GM21423 (cell line): Measurements from ENCODE around the gene KRT16.
"Not testable (repeated sequence)": the region's sequence is repeated elsewhere in the genome, so short reads cannot be mapped to it uniquely, and the experiment has no call there.

Experiments
- ATAC-seq: cut with Tn5 transposase; IDR thresholded peaks from one replicate; pipeline ENCODE4 v1.9.1; 2021; ENCODE audit warnings: mild to moderate bottlenecking, moderate library complexity; ENCODE audit not compliant: unreplicated experiment

Gene KRT16

GRCh38 chr17:41612376-41613160 is at the start of gene KRT16:
Gene KRT16 (minus strand): TSS chr17:41612767. CDS start chr17:41612688, 79 bp downstream.
- ATAC-seq: not testable (repeated sequence)

DNA sequence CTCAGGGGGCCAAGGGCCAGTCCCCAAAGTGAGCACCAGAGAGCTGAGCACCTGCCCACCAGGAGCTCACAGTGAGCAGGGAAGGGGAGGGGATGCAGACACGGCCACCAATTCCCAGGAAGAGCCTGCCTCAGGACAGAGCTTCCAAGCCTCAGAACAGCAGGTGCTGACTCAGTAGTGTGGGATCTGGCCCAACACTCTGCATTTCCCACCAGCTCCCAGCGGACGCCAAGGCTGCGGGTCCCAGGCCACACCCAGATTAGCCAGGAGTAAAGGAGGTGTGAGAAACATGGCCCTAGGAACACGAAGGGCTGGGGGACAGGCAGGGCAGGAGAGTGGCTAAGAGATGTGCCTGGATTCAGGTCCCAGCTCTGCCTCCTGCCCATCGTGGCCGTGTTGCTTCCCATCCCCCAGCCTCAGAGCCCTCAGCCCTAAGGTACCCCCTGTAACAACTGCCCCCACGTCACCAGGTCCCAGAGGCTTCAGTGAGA is 47.7 kb upstream of the KRT16 start:
- no peak for ATAC-seq

GRCh38 chr17:41659427-41660212 is 47.1 kb upstream of the KRT16 start:
- ATAC-seq: no peak

DNA sequence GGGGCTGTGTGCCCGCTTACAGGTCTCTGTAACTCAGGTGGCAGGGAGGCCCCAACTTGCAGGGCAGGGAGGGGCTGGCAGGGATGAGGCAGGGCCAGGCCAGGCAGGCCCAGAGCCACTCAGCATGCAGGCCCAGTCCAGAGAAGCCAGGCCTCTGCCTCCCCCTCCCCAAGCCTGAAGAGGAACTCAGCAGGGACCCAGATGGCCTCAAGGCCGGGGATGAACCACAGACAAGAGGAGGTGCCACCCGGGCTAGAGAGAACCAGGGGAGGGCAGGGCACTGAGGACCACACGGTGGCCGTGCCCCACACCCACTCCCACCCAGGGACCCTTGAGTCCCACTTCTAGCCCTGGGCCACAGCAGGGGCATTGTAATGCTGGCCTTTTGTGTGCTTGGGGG is 46.3 kb upstream of the KRT16 start:
- no peak for ATAC-seq

DNA sequence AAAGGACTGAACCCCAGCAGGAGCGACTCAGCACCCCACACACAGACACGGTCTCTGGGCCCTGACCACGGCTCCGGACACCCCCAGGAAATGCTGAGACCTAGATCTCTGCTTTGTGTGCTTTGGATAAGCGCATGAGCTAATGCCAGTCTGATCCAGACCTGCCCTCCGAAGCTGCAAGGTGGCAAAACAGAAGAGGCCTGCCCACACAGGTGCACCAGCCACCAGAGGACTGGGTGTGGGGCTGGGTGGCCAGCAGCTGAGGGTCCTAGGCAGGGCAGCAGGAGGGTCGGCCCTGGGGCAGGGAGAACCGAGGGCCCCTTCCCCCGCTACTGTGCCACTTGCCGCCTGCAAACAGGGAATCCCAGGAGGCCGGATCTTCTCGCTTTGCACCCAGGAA is 45.4 kb upstream of the KRT16 start:
- no peak for ATAC-seq

DNA sequence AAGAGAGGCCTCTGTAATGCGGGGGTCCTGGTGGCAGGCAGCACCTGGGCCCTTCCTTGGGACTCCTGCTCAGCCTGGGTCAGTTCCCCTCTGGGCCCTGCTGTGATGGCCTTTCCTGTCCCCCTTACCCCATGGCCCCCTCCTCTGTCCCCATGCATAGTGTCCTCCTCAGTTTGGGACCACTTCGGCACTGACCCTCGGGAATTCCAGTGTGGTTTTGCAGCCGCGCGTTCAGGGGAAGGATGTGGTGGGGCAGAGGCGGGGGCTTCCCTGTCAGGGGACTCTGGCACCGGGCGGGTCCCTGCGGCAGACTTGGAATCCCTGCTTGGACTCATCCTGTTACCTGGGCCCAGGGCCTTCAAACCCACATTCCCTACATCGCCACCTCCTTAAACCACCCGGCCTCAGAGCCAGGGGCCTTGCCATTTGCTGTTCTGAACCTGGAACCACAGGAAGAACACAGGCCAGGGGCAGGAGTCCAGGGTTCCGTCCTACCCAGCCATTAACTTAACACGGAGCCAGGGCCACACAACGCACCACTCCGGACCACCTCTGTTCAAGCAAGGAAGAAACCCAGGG is 44.7 kb upstream of the KRT16 start:
- no peak for ATAC-seq

DNA sequence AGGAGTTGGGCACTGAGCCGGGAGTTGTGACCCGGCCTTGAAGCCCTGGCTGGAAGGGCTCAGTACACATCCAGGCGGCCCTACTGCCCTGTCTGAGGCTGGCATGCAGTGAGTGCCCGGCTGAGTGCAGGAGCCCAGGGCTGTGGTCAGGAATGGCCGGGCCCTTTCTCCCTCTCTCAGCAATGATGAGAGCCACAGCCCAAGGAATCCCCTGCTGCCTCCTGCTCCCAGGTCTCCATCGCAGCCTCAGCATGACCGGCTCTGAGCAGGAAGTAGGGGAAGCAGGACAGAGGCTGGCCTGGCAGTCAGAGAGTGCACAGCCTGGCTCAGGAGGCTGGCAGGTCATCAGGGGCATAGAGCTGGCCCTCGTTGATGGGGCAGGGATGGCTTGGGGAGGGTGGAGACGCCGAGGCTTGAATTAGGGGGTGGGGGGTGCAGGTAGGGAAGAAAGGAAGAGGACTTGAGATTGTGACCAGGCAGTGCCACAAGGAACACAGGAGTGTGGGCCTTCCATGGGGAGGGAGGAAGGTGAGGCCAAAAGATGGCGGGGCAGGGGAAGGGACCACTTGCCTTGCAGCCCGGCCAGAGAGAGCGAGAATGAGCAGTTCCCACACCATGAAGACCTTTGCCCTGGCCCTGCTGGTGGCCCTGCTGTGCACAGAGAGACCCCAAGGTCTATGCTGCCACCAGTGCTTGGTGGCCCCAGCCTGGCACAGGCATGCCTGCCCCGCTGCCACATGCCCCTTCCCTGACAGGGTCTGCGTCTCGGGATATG is 43.9 kb upstream of the KRT16 start:
- ATAC-seq: no peak

GRCh38 chr17:41655611-41656111 is 43.1 kb upstream of the KRT16 start:
- ATAC-seq: no peak

DNA sequence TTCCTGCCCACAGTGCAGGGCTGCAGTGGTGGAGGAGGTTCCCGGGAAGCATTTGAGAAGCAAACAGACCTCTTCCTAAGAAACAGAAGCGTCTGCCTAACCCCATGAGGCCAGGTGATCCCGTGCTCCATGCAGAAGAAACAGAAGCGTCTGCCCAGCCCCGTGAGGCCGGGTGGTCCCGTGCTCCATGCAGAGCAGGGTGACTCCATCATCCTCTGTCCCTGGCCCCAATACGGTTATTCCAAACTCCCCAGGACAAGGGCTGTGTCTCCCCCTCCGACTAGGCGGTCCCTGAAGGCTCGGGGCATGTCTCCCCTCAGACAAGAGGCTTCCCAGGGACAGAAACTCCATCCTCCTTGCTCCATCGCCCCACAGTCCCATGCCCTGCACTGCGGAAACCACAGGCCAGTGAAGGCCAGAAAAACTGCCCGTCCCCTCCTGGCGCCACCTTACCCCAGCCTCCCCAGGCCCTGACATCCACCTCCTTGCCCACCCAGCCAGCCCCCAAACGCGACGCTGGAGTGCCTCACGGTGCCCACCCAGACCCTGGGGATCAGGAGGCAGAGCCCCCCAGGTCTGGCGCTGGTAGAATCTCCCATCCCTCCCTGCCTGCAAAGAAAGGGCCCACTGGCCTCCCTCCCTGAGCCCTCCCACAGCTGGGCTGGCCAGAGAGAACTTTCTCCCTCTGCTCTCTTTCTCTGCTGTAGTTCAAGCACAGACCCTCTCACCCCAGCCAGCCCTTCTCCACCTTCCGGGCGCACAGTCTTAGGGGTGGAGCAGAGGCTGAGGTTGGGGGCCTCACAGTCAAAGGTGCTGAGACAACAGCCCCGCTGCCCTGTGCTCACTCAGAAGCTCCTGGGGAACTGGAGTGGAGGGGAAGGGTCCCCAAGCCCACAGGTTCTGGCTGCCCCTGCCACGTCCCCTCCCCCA is 42.4 kb upstream of the KRT16 start:
- ATAC-seq: no peak

DNA sequence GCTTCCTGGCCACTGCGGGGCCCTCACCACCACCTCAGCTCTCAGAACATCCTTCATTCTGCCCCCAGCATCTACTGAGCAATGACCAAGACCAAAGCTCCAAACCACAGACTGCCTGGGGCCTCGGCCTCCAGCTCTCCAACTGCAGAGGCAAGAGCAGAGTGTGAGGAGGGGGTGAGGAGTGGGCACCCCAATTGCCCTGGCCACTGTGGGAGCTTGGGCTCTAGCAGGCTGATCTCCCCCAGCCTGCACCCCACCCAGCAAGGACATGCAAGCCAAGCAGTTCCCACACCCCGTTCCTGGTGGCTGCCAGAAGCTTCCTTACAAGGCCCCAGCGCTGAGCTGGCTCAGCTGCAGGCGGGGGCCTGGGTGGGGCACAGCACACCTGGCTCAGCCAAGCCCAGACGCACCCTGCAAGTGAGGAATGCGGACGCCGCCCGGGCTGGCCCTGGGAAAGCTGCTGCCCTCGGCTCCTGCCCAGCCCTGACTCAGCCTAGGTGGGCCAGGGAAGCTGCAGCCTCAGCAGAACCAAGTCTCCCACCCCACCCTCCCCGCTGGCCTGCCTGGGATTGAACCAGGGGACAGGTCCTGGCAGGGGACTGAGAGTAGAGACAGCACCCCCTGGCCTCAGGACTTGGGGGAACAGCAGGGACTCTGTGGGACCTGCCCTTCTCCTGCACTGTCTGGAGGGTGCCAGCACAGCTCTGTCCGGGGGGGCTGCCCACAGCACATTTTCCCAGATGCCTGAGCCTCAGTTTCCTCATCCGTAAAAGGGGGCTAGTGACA is 41.5 kb upstream of the KRT16 start:
- ATAC-seq: no peak

DNA sequence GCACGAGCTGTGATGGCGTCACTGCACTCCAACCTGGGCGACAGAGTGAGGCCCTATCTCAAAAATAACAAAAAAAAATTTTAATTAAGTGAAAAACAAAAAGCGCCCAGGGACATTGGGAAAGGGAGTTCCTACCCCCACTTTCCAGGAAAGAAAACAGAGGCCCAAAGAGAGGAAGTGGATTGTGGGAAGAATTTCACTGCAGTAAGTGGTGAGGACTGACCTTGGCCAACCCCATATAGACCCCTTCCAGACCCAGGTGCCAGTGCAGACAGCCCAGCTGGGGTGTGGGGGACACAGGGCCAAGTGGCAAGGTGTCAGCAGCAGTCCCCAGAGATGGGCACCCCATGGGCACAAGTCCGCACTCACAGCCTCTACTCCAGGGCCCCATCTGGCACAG is 40.9 kb upstream of the KRT16 start:
- no peak for ATAC-seq

DNA sequence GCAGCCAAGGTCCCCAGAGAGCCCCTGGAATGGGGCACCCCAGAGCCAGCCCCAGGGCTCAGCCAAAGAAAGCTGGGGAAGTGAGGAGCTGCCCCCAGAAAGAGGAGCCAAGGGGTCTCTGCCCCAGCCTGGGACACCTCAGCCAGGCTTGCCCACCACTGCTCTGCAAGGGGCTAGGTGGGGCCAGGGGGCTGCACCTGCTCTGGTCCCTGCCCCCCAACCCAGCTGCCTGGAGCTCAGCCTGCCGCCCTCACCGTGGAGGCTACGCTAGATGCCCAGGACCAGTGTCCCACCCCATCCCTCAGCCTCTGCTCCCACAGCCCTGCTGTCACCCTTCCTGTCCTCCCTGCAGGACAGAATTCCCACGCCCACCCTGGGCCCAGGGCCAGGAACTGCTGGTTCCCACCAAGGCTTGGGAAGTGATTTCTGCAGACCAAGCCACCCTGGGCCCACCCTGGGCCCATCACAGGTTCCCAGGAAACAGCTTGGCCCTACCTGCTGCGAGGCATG is 39.9 kb upstream of the KRT16 start:
- no peak for ATAC-seq

GRCh38 chr17:41651625-41652460 is 39.3 kb upstream of the KRT16 start:
- ATAC-seq: no peak

DNA sequence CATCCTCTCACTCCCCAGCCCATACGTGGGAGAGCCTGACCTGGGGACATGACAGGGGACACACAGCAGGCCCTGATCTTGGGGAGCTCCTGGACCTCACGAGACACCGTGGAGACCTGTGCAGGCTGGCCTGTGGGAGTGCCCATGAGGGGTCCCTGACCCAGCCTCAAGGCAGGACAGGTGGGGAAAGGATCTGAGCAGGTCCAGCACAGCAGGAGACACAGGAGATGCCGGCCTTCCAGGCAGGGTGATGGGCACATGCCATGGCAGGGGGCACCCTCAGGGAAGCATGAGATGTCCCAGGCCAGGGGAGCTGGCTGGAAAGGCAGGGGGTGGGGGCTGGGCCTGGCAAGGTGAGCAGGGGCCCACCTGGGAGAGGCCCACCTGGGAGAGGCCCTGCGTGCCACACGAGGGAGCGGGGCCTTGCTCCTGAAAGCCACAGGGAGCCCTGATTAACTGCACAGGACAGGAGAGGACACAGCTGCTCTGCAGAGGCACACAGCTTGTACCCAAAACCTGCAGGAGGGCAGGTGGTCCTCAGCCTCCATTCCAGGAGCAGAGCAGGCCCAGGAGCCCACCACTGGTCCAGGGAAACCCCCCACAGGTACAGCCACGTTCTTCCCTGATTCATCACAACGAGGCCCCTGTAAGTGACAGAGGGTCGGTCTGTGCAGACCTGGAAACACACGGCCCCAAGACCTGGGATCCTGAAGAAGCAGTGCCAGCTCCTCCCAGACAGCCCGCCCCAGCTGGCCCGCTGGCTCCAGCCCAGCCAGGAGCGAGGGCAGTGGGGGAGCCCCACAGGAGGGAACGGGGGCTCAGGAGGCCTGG is 38.4 kb upstream of the KRT16 start:
- ATAC-seq: no peak

DNA sequence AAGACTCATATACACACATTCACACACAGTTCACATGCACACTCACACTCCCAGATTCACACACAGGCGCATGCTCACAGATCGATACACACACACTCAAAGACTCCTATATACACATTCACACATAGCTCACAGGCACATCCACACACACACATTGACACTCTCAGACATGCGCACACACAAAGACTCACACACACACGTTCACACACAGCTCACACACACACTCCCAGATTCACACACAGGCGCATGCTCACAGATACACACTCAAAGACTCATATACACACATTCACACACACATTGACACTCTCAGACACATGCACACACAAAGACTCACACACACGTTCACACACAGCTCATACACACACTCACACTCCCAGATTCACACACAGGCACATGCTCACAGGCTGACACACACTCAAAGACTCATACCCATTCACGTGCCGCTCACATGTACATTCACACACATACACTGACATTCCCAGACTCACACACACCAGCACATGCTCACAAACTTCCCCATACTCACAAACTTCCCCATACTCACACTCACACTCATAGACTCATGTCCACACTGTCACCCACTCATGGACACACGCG is 37.5 kb upstream of the KRT16 start:
- no peak for ATAC-seq

DNA sequence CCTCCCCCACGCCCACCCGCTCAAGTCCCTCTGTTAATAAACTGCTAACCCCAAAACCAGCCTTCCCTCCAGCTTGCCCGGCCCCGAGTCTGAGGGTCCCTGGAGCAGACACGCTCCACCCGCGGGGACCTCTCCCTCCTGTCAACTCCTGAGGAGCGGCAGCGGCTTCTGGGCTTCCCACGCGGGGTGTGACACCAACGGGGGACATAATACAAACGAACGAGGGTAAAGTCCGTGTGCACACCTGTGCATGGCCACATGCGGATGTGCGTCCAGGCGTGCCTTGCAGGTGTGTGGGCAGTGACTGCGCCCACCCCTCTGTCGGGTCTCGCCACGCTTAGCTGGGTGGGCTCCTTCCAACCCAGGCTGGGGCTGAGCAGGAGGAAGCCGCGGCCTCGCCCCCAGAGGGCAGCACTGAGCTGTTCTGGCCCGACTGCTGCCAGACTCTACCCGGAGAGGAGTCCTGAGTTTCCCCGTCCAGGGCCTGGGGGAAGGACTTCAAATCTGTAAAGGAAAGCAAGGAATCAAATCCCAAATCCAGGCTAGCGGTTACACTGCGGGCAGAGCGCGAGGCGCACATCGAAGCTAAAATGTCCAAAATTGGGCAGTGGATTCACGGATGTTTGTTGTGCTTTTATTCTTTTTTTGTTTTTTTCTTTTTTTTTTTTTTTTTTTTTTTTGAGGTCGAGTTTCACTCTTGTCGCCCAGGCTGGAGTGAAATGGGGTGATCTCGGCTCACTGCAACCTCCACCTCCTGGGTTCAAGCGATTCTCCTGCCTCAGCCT is 36.0 kb upstream of the KRT16 start:
- peak; percentile 57 for ATAC-seq
